Common myeloid progenitor, CD34-positive (primary cell): ENCODE measurements around the gene EPS8L3.

Source experiments
- CTCF ChIA-PET: fragments of 350-600 bp; sonication (Branson Sonifier 250); formaldehyde crosslinking; loops from one replicate; lab custom pipeline; 2021; ENCODE audit warnings: antibody characterized with exemption; lab: Charles Lee
- POLR2A ChIA-PET: fragments of 350-600 bp; sonication (Branson Sonifier 250); formaldehyde crosslinking; loops from one replicate; lab custom pipeline; 2021; ENCODE audit warnings: antibody characterized with exemption; lab: Charles Lee
- DNase-seq, 3 donors: peaks; one replicate each; pipeline versions ENCODE4 v3.0.0 to v3.0.0-alpha.2; 2013
- H3K27ac ChIP-seq, 2 experiments: 1 replicate in 1 of 2; 2 replicates in 1 of 2; pipeline ENCODE4 v1.7.0; 2013; ENCODE audit warnings: inconsistent platforms in 2 of 2, low read length in 2 of 2, mild to moderate bottlenecking in 2 of 2, low read depth in 1 of 2, moderate library complexity in 1 of 2; ENCODE audit not compliant: severe bottlenecking in 2 of 2, insufficient read depth in 1 of 2, poor library complexity in 1 of 2
- H3K27me3 ChIP-seq, 5 experiments: replicated peaks in 2 of 5; 1 replicate in 3 of 5; 2 replicates in 2 of 5; pipeline versions ENCODE4 v1.6.1 to v1.7.0; 2013; ENCODE audit warnings: low read length in 4 of 5, mild to moderate bottlenecking in 2 of 5, moderate library complexity in 2 of 5, inconsistent platforms in 1 of 5; ENCODE audit not compliant: insufficient read depth in 5 of 5, control insufficient read depth in 4 of 5
- H3K36me3 ChIP-seq, 4 experiments: 1 replicate in 2 of 4; 2 replicates in 2 of 4; pipeline versions ENCODE4 v1.6.1 to v1.7.0; 2013; ENCODE audit warnings: low read length in 3 of 4, control low read depth in 1 of 4, mild to moderate bottlenecking in 1 of 4; ENCODE audit not compliant: control insufficient read depth in 4 of 4, insufficient read depth in 4 of 4
- H3K4me1 ChIP-seq, 4 experiments: 1 replicate in 3 of 4; 2 replicates in 1 of 4; pipeline versions ENCODE4 v1.6.1 to v1.7.1; 2013; ENCODE audit warnings: low read length in 3 of 4, mild to moderate bottlenecking in 3 of 4, control low read depth in 1 of 4, inconsistent platforms in 1 of 4, moderate library complexity in 1 of 4; ENCODE audit not compliant: control insufficient read depth in 4 of 4, insufficient read depth in 4 of 4; ENCODE audit errors: control extremely low read depth in 1 of 4
- H3K4me3 ChIP-seq, 7 experiments: 1 replicate in 4 of 7; 2 replicates in 3 of 7; pipeline versions ENCODE4 v1.5.1 to v1.7.0; 2013; ENCODE audit warnings: mild to moderate bottlenecking in 7 of 7, low read length in 6 of 7, moderate library complexity in 6 of 7, inconsistent platforms in 2 of 7, low read depth in 2 of 7, control low read depth in 1 of 7; ENCODE audit not compliant: insufficient read depth in 4 of 7, control insufficient read depth in 1 of 7; ENCODE audit errors: extremely low read depth in 1 of 7
- H3K9me3 ChIP-seq, 5 experiments: 1 replicate in 4 of 5; 2 replicates in 1 of 5; pipeline versions ENCODE4 v1.6.1 to v1.7.1; 2013; ENCODE audit warnings: low read length in 4 of 5, mild to moderate bottlenecking in 2 of 5, inconsistent platforms in 1 of 5, low read depth in 1 of 5, moderate library complexity in 1 of 5; ENCODE audit not compliant: control insufficient read depth in 4 of 5, insufficient read depth in 2 of 5; ENCODE audit errors: control extremely low read depth in 1 of 5
- WGBS: methylation state at CpG from one replicate; pipeline ENCODE4 v1.1.5; 2013; ENCODE audit not compliant: insufficient coverage; 5-methylcytosine and 5-hydroxymethylcytosine counted together

EPS8L3 gene

DNA sequence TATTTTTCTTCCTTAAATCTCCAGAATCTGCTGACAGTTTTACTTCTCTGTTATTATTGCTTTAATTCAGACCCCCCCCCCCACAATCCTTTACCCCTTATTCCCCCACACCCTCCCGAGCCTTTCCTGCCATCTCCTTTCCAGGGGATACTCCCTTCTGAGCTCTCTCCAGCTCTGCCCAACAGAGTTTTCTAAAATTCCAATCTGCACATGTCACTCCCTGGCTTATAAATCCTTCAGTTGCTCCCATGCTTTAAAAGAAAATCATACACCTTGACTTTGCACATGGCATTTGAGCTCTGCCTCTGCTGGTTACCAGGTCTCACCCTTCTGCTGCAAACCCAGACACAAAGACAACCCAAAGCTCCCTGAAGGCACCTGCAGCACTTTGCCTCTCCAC is 11.7 kb upstream of the EPS8L3 start:
- DNase-seq = no peak
- no CpG with 5 or more reads among the region's 1 CpG for WGBS
- Histone ChIP-seq H3K36me3 (no peaks in the 10 kb centered on the region), H3K9me3 (no peaks in the 10 kb centered on the region), H3K4me1 (peaks cover 0 to 9% (median 5%) of the 10 kb centered on the region in 4 experiments), H3K27me3 (no peaks in the 10 kb centered on the region), H3K27ac (no peak overlapping the region), H3K4me3 (no peak overlapping the region)
- CTCF ChIA-PET = interaction anchor here (1.1 to 21.2 kb wide), 20 partner anchors 11 to 236 kb away, joined by 3 to 551 read pairs (median 9); partner anchors contain the start of genes AHCYL1, EPS8L3 and GPR61
- POLR2A ChIA-PET = interaction anchor here (1.4 kb wide), 1 partner anchor 209 kb away, joined by 4 read pairs; the partner anchor contains the start of gene AHCYL1

DNA sequence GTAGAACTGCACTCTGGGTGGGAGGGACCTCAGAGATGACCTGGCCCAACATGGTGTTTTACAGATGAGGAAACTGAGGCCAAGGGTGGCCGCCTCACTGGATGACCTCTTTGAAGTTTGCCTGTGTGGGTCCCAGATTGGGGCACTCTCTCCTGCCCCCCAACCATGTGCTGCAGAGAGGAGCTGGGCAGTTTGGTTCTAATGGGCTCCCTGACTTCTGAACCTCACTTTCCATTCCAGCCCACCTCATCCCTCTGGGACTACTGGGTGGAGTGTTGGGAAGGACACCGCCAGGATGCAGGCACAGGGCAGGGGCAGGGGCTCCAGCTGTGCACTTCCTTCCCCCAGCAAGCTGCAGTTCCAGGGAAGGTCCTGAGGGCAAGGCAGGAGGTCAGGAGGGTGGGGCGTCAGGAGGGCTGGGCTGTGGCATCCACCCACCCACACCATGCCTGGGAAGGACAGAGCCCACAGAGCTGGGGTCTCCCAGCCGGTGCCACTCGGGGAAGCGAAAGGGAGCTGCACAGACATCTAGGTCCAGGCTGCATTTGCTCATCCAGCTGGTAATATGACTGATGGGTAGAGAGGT is 10.3 kb upstream of the EPS8L3 start:
- Histone ChIP-seq H3K27ac (no peak overlapping the region), H3K36me3 (no peaks in the 10 kb centered on the region), H3K4me3 (no peak overlapping the region), H3K27me3 (no peaks in the 10 kb centered on the region), H3K4me1 (peaks cover 0 to 9% (median 5%) of the 10 kb centered on the region in 4 experiments), H3K9me3 (no peaks in the 10 kb centered on the region)
- CTCF ChIA-PET = interaction anchor here (0.7 to 21.2 kb wide), 33 partner anchors 10 to 252 kb away, joined by 3 to 551 read pairs (median 5); partner anchors contain the start of genes AHCYL1, EPS8L3, GNAI3 and GPR61
- WGBS = 65% methylated on average over 5 of the region's 6 CpGs
- DNase-seq = no peak
- POLR2A ChIA-PET = interaction anchor here (1.4 to 1.5 kb wide), 2 partner anchors 134 to 210 kb away, joined by 4 read pairs; partner anchors contain the start of gene AHCYL1

DNA sequence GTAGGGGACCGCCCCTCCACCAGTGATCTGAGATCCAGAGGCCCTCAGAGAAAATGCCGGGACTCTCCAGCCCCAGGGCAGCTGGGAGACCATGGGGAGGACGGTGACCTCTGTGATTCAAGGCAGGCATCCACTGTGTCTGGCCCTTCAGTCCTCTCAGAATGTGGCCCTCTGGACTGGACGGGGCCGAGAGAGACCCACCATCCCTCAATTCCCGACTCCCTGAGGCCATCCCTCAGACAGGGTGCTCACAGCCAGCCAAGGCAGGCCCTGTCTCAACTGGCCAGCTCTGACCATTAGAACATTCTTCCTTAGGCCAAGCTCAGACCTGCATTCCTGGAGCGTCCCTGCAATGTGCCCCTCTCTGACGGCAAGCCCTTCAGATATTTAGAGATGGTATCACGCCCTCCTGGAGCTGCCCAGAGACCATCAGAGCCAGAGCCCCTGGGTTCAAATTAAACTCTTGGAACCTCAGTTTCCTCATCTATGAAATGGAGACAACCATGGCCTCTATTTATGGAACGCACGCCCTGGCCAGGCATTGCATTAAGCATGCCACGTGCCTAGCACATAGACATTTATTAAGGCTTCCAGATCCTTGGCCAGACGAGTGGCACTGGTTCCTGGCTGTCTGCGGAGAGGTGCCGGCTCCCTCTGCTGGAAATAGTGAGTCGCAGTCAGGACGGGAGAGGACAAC is 9.6 kb upstream of the EPS8L3 start:
- Histone ChIP-seq H3K27me3 (no peaks in the 10 kb centered on the region), H3K36me3 (no peaks in the 10 kb centered on the region), H3K4me3 (no peak overlapping the region), H3K27ac (no peak overlapping the region), H3K4me1 (peaks cover 0 to 9% (median 5%) of the 10 kb centered on the region in 4 experiments), H3K9me3 (no peaks in the 10 kb centered on the region)
- 56% methylated on average over 16 of the region's 17 CpGs for WGBS
- peak; percentile 81 to 91 (median 90) for DNase-seq
- ChIA-PET CTCF (interaction anchor here (0.7 to 21.2 kb wide), 32 partner anchors 9 to 239 kb away, joined by 3 to 551 read pairs (median 5); partner anchors contain the start of genes AHCYL1, EPS8L3, GNAI3 and GPR61), POLR2A (interaction anchor here (1.5 kb wide), 1 partner anchor 134 kb away, joined by 4 read pairs; no protein-coding TSS in a partner anchor)

GRCh38 chr1:109772658-109773202 is 9.0 kb upstream of the EPS8L3 start:
- Histone ChIP-seq H3K4me3 (no peak overlapping the region), H3K4me1 (peaks cover 0 to 12% (median 5%) of the 10 kb centered on the region in 4 experiments), H3K27ac (no peak overlapping the region), H3K36me3 (no peaks in the 10 kb centered on the region), H3K27me3 (no peaks in the 10 kb centered on the region), H3K9me3 (no peaks in the 10 kb centered on the region)
- ChIA-PET CTCF (interaction anchor here (0.7 to 21.2 kb wide), 24 partner anchors 8 to 239 kb away, joined by 3 to 551 read pairs (median 6); partner anchors contain the start of genes AHCYL1, EPS8L3, GPR61 and GSTM1), POLR2A (interaction anchor here (1.5 kb wide), 1 partner anchor 133 kb away, joined by 4 read pairs; no protein-coding TSS in a partner anchor)
- WGBS = 83% methylated on average over 5 of the region's 6 CpGs
- no peak for DNase-seq

DNA sequence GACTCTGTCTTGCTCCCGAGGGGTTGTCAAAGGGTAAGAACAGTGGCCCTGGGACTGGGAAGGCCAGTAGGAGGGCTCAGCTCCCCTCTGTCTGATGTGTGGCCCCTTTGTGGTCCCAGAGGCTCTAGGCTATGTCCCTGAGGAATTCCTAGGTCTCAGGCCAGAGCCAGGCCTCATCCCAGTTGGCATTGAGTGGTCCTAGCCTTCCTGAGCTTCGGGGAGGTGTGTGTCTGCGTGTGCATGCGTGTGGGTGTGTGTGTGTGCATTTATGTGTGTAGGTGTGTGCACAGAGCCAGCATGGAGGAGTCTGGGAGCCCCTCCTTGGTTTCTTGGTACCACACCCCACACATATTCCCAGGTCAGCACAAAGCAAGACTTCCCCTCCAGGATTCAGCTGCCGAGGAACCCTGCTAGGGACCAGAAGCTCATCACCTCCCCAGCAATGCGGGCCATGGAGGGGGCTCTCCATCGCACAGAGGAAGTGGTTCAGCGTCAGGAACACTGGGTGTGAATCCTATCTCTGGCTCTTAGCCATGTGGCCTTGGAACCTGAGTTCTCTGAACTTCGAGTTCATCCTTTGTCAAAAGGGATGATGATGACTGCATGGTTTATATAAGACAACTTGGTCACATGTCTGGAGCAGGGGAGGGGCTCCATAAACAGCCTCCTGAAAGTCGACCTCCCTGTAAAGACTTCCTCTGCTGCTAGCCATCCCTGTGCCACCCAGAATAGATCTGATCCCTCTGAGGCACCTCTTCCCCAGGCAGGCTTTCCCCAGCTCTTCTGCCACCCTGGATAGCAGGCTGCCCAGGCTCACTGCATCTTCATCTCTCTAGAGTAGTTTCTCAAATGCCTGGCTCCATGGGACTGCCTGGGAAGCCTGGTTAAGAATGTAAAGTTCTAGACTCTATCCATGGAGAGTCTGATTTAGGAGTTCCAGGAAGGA is 8.3 kb upstream of the EPS8L3 start:
- no peaks in the 10 kb centered on the region for H3K36me3 ChIP-seq

More for the DNA sequence above, 8.3 kb upstream of the EPS8L3 start:
- WGBS = 48% methylated on average over 7 of the region's 10 CpGs
- POLR2A ChIA-PET = no interaction called here
- DNase-seq = no peak
- H3K9me3 ChIP-seq = no peaks in the 10 kb centered on the region
- no peaks in the 10 kb centered on the region for H3K27me3 ChIP-seq
- H3K4me1 ChIP-seq = peaks cover 0 to 15% (median 3%) of the 10 kb centered on the region in 4 experiments
- H3K4me3 ChIP-seq = no peak overlapping the region
- no peak overlapping the region for H3K27ac ChIP-seq
- CTCF ChIA-PET = interaction anchor here (0.8 to 21.2 kb wide), 14 partner anchors 8 to 229 kb away, joined by 3 to 551 read pairs (median 13); partner anchors contain the start of genes AHCYL1, EPS8L3, GPR61 and GSTM1
